Smooth muscle cell (in vitro differentiated cells): ENCODE data around the gene IGSF21. TPM values are rescaled to one million over a fixed set of nuclear protein-coding genes. Genes with fewer than 3 reads are reported as not detected.

Source experiments
- DNase-seq: peaks from one replicate; lab custom pipeline; 2025; ENCODE audit not compliant: unreplicated experiment; lab: John Stamatoyannopoulos, UW
- H2AFZ ChIP-seq: fragments of 200-600 bp; sonication (generic); 2 replicates; pipeline ENCODE4 v1.6.0; 2016; ENCODE audit warnings: antibody characterized with exemption, low read depth, mild to moderate bottlenecking
- H3F3A ChIP-seq: fragments of 200-600 bp; sonication (generic); 2 replicates; pipeline ENCODE4 v1.6.0; 2017; ENCODE audit warnings: antibody characterized with exemption, low read depth
- H3K27ac ChIP-seq: fragments of 200-600 bp; sonication (generic); 2 replicates; pipeline ENCODE4 v1.5.1; 2016; ENCODE audit warnings: low read depth, mild to moderate bottlenecking
- H3K27me3 ChIP-seq: fragments of 200-600 bp; sonication (generic); 2 replicates; pipeline ENCODE4 v1.6.1; 2016; ENCODE audit warnings: low read depth, mild to moderate bottlenecking
- H3K36me3 ChIP-seq: fragments of 200-600 bp; sonication (generic); 2 replicates; pipeline ENCODE4 v1.5.1; 2016; ENCODE audit warnings: low read depth
- H3K4me1 ChIP-seq: fragments of 200-600 bp; sonication (generic); 2 replicates; pipeline ENCODE4 v1.5.1; 2016; ENCODE audit warnings: low read depth
- H3K4me2 ChIP-seq: fragments of 200-600 bp; sonication (generic); 2 replicates; pipeline ENCODE4 v1.6.0; 2016; ENCODE audit warnings: mild to moderate bottlenecking
- H3K4me3 ChIP-seq: fragments of 200-600 bp; sonication (generic); 2 replicates; pipeline ENCODE4 v1.5.1; 2016; ENCODE audit warnings: mild to moderate bottlenecking
- H3K79me2 ChIP-seq: fragments of 200-600 bp; sonication (generic); 2 replicates; pipeline ENCODE4 v1.6.0; 2016; ENCODE audit warnings: low read depth, mild to moderate bottlenecking
- H3K9ac ChIP-seq: fragments of 200-600 bp; sonication (generic); 2 replicates; pipeline ENCODE4 v1.6.0; 2016; ENCODE audit warnings: low read depth
- H3K9me3 ChIP-seq: fragments of 200-600 bp; sonication (generic); replicated peaks from 2 replicates; pipeline ENCODE4 v1.5.1; 2016; ENCODE audit warnings: low read depth
- H4K20me1 ChIP-seq: fragments of 200-600 bp; sonication (generic); 2 replicates; pipeline ENCODE4 v1.6.0; 2016; ENCODE audit warnings: low read depth
- WGBS: methylation state at CpG from one replicate; pipeline ENCODE4 v1.1.7; 2016; ENCODE audit warnings: low lambda C conversion rate; 5-methylcytosine and 5-hydroxymethylcytosine counted together
- polyA plus RNA-seq: library from polyadenylated mRNA; unstranded; fragments of >200 nt; fragmentation: Nextera tagmentation; extraction: Ambion mirVana; gene quantifications from 2 replicates; pipeline ENCODE4 v1.2.1, GENCODE V29; 2016
- total RNA-seq: library from RNA; depleted of rRNA; stranded (reverse); fragments of >200 nt; gene quantifications from 2 replicates; pipeline ENCODE4 v1.2.3, GENCODE V29; 2014
- TF ChIP-seq, protein P1 (sequence below): fragments of 200-600 bp; sonication (generic); IDR thresholded peaks from 2 replicates; pipeline ENCODE4 v1.5.1; 2017; ENCODE audit warnings: borderline replicate concordance, mild to moderate bottlenecking, antibody characterized with exemption; ENCODE audit not compliant: insufficient read depth, poor library complexity, severe bottlenecking

The IGSF21 gene
- total and polyA plus RNA-seq, 2 experiments from 2014 or later = not detected

DNA sequence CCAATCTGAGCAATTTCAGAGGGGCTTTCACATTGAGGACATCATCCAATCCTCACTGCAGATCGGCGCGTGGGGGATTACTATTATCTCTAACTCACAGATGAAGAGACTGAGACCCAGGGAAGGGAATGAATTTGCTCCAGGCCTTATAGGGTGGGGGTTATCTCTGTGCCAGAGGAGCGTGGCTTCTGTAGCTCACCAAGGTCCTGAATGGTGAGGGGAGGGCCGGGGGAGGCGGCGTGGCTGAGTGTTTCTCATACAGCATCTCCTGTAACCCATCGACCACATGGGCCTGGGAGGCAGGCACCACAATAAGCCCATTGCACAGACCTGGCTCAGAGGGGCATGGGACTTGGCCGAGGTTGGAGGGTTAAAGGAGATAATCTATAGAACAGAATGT is 230.2 kb downstream of the IGSF21 start:
- H3K4me3 ChIP-seq = no peak overlapping the region
- no peak overlapping the region for H2AFZ ChIP-seq
- WGBS = 85% methylated on average over 9 of the region's 9 CpGs
- TF ChIP-seq, protein P1, sequence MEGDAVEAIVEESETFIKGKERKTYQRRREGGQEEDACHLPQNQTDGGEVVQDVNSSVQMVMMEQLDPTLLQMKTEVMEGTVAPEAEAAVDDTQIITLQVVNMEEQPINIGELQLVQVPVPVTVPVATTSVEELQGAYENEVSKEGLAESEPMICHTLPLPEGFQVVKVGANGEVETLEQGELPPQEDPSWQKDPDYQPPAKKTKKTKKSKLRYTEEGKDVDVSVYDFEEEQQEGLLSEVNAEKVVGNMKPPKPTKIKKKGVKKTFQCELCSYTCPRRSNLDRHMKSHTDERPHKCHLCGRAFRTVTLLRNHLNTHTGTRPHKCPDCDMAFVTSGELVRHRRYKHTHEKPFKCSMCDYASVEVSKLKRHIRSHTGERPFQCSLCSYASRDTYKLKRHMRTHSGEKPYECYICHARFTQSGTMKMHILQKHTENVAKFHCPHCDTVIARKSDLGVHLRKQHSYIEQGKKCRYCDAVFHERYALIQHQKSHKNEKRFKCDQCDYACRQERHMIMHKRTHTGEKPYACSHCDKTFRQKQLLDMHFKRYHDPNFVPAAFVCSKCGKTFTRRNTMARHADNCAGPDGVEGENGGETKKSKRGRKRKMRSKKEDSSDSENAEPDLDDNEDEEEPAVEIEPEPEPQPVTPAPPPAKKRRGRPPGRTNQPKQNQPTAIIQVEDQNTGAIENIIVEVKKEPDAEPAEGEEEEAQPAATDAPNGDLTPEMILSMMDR = no peak
- no peaks in the 10 kb centered on the region for H3K4me1 ChIP-seq
- no peak for DNase-seq
- H3K9ac ChIP-seq = no peak overlapping the region
- no peak overlapping the region for H3K27ac ChIP-seq
- H3K36me3 ChIP-seq = no peaks in the 10 kb centered on the region
- no peaks in the 10 kb centered on the region for H4K20me1 ChIP-seq
- peaks cover 10% of the 10 kb centered on the region for H3K27me3 ChIP-seq
- H3K79me2 ChIP-seq = no peaks in the 10 kb centered on the region
- no peaks in the 10 kb centered on the region for H3K9me3 ChIP-seq
- H3K4me2 ChIP-seq = no peak overlapping the region
- no peaks in the 10 kb centered on the region for H3F3A ChIP-seq

DNA sequence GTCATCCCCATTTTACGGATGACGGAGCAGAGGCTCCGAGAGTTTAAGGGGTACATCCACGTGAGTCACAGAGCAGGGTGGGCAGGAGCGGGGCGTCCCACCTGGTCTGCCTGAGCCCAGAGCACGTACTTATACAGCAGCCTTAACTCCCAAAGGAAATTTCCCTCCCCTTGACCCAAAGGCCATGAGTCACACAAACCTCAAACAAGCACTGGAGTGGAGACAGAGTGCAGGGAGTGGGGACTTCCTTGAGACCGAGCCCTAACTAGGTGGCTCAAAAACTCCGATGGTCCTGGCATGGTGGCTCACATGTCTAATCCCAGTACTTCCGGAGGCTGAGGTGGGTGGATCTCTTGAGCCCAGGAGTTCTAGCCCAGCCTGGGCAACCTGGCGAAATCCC is 231.6 kb downstream of the IGSF21 start:
- no peak overlapping the region for H2AFZ ChIP-seq
- no peaks in the 10 kb centered on the region for H3K36me3 ChIP-seq

DNA sequence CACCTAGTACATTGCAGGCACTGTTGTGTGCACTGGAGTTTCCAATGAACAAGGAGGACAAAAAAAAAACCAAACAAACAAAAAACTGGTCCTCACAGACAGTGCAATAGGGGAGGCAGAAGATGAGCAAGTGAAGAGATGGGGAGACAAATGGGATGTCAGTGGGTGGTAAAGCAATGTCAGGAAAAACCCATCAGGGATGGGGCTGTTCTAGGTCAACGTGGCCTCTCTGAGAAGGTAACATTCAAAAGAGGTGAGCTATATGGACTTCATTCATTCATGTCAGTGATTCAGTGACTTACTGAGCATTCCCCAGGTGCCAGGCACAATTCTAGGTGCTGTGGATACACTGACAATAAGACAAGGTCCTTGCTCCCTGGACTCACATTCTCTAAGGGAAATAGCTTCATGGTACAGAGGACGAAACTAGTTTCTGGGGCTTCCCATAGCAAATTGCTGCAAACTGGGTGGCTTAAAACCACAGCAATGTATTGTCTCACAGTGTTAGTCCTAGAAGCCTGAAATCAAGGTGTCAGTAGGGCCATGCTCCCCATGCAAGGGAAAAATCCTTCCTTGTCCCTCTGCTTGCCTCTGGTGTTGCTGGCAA is 232.7 kb downstream of the IGSF21 start:
- Histone ChIP-seq H2AFZ (no peak overlapping the region), H3K9me3 (no peaks in the 10 kb centered on the region), H3K4me3 (no peak overlapping the region), H4K20me1 (no peaks in the 10 kb centered on the region), H3K9ac (no peak overlapping the region), H3K4me2 (no peak overlapping the region), H3K27ac (no peak overlapping the region), H3K27me3 (peaks cover 8% of the 10 kb centered on the region), H3F3A (no peaks in the 10 kb centered on the region), H3K36me3 (no peaks in the 10 kb centered on the region), H3K79me2 (no peaks in the 10 kb centered on the region), H3K4me1 (peaks cover 3% of the 10 kb centered on the region)
- WGBS = 76% methylated on average over 2 of the region's 2 CpGs
- TF ChIP-seq, protein P1 = no peak
- no peak for DNase-seq

More for the DNA sequence above, 231.6 kb downstream of the IGSF21 start:
- no peak overlapping the region for H3K4me3 ChIP-seq
- WGBS = 80% methylated on average over 11 of the region's 11 CpGs
- DNase-seq = no peak
- no peaks in the 10 kb centered on the region for H4K20me1 ChIP-seq
- no peak overlapping the region for H3K4me2 ChIP-seq
- H3K79me2 ChIP-seq = no peaks in the 10 kb centered on the region
- peaks cover 8% of the 10 kb centered on the region for H3K27me3 ChIP-seq
- TF ChIP-seq, protein P1 = no peak
- no peak overlapping the region for H3K27ac ChIP-seq
- no peaks in the 10 kb centered on the region for H3F3A ChIP-seq
- no peak overlapping the region for H3K9ac ChIP-seq
- no peaks in the 10 kb centered on the region for H3K9me3 ChIP-seq
- H3K4me1 ChIP-seq = no peaks in the 10 kb centered on the region

DNA sequence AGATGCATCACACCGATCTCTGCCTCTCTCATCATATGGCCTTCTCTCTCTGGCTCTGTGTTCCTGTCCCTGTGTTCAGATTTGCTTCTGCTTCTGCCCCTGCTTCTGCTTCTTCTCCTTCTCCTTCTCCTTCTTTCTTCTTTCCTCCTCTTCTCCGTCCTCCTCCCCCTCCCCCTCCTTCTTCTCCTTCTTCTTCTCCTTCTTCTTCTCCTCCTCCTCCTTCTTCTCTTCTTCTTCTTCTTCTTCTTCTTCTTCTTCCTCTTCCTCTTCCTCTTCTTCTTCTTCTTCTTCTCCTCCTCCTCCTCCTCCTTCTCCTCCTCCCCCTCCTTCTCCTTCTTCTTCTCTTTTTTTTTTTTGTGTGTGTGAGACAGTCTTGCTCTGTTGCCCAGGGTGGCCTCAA is 233.2 kb downstream of the IGSF21 start:
- TF ChIP-seq, protein P1 = no peak
- no peak overlapping the region for H3K27ac ChIP-seq
- H3K36me3 ChIP-seq = no peaks in the 10 kb centered on the region
- 78% methylated on average over 2 of the region's 2 CpGs for WGBS
- no peak overlapping the region for H3K9ac ChIP-seq
- no peaks in the 10 kb centered on the region for H3F3A ChIP-seq
- peaks cover 3% of the 10 kb centered on the region for H3K4me1 ChIP-seq
- no peak overlapping the region for H3K4me3 ChIP-seq
- H4K20me1 ChIP-seq = no peaks in the 10 kb centered on the region
- no peaks in the 10 kb centered on the region for H3K79me2 ChIP-seq
- DNase-seq = no peak
- H3K27me3 ChIP-seq = peaks cover 8% of the 10 kb centered on the region
- no peak overlapping the region for H2AFZ ChIP-seq
- H3K9me3 ChIP-seq = no peaks in the 10 kb centered on the region
- no peak overlapping the region for H3K4me2 ChIP-seq
